CD4-positive, alpha-beta T cell treated with Interleukin-1 beta for 1 hour (primary cell): ENCODE measurements around the gene URB2.

Experiments
- DNase-seq, 2 donors: peaks; one replicate each; pipeline ENCODE4 v3.0.0-alpha.2; 2020 to 2022

Gene URB2

GRCh38 chr1:229650045-229650444 lies 24.0 kb downstream of the URB2 start:
- DNase-seq, result no peak

DNA sequence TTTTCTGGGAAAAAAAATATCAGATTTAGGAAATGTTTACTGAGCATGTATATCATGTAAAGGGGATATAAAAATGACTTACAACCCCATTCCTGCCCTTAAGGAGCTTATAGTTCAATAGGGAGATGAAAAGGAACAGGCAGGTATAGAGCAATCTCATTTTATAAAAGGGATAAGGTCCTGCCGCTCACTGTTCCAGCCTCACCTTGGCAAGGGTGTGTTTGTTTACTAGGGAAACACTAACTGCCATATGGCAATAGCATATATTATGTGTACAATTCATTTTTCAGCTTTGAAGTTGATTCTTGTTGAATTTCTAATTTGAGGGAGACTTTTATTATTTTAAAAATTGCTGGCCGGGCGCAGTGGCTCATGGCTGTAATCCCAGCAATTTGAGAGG lies 25.5 kb downstream of the URB2 start:
- DNase-seq, result no peak

GRCh38 chr1:229653420-229653819 lies 27.4 kb downstream of the URB2 start:
- no peak for DNase-seq

DNA sequence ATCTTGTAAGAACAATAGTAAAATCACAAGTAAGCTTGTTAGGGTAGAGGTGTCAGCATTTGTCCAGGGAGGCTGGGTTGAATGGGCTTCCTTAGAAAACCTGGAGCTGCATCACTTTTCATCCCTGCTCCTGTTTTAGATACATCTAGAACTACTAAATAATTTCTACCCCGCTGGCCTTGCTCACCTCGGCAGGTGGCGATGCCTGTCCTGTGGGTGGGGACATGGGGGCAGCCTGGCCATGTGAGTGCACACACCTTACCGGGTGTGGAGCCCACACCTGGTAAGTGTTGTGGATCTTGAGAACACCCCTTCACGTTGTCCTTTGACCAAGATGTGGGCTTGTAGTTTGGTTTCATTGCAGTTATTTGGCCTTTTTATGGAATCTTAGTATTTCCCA lies 29.7 kb downstream of the URB2 start:
- DNase-seq, result no peak

DNA sequence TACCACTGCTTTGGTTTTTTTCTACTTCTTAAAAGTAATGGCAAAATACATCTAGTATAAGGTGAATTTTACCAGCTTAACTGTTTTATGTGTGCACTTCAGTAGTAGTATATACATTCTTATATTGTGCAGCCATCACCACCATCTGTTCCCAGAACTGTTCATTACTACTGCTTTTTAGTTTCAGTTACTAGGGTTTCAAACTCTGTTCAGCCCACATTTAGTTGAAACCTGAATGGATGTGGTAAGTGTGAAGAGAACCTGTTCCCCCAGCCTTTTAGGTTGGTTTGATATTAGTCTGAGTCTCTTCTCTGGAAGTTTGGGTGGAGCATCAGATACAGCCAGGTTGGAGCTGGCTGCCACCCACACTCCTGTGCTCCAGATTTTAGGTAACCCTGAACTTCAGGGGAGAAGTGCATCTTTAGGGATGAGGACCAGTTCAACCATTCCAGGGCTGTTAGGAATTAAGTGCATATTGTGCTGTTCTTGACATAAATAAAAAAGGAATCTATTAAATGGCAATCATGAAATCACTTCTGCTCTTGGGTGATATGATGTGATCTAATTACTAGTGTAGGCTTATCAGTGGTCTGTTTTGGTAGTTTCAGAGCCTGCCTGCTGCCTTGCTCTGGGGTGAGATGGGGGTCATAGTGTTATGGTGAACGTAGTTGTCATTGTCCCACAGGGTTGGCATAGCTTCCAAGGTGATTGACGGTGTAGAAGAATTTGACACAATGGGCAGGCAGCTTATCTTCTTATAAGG lies 32.1 kb downstream of the URB2 start:
- no peak for DNase-seq

GRCh38 chr1:229661022-229661877 lies 35.2 kb downstream of the URB2 start:
- DNase-seq, result peak; percentile 67 to 69

- DNase-seq, result no peak
Observed at GRCh38 chr1:229661897-229662296, 35.9 kb downstream of the URB2 start.

- peak; percentile 60 to 67 for DNase-seq
Observed at GRCh38 chr1:229664133-229664689, 38.2 kb downstream of the URB2 start.

- no peak for DNase-seq
Observed at GRCh38 chr1:229665912-229666558, 40.0 kb downstream of the URB2 start.

- DNase-seq, result no peak
Observed at GRCh38 chr1:229666585-229666984, 40.5 kb downstream of the URB2 start.

GRCh38 chr1:229669333-229669732 lies 43.3 kb downstream of the URB2 start:
- DNase-seq, result no peak

GRCh38 chr1:229671310-229671709 lies 45.3 kb downstream of the URB2 start:
- no peak for DNase-seq

- DNase-seq, result no peak
Observed at GRCh38 chr1:229672246-229672645, 46.2 kb downstream of the URB2 start.

GRCh38 chr1:229674042-229674441 lies 48.0 kb downstream of the URB2 start:
- DNase-seq, result no peak

GRCh38 chr1:229675396-229675795 lies 49.3 kb downstream of the URB2 start:
- no peak for DNase-seq

DNA sequence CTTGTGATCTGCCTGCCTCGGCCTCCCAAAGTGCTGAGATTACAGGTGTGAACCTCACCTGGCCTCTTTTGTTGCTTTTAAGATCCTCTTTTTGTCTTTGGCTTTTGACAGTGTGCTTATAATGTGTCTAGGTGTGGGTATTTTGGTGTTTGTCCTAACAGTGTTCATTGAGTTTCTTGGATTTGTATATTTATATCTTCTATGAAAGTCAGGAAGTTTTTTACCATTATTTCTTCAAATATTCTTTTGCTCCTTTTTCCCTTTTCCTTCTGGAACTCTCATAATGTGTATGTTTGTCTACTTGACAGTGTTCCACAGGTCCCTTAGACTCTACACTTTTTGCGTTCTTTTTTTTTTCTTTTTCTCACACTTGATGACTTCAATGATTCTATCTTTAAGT lies 59.1 kb downstream of the URB2 start:
- DNase-seq, result no peak

GRCh38 chr1:229689273-229689672 lies 63.2 kb downstream of the URB2 start:
- no peak for DNase-seq

- no peak for DNase-seq
Observed at GRCh38 chr1:229689904-229690303, 63.9 kb downstream of the URB2 start.

GRCh38 chr1:229690662-229691061 lies 64.6 kb downstream of the URB2 start:
- DNase-seq, result no peak

GRCh38 chr1:229691362-229691761 lies 65.3 kb downstream of the URB2 start:
- DNase-seq, result no peak

DNA sequence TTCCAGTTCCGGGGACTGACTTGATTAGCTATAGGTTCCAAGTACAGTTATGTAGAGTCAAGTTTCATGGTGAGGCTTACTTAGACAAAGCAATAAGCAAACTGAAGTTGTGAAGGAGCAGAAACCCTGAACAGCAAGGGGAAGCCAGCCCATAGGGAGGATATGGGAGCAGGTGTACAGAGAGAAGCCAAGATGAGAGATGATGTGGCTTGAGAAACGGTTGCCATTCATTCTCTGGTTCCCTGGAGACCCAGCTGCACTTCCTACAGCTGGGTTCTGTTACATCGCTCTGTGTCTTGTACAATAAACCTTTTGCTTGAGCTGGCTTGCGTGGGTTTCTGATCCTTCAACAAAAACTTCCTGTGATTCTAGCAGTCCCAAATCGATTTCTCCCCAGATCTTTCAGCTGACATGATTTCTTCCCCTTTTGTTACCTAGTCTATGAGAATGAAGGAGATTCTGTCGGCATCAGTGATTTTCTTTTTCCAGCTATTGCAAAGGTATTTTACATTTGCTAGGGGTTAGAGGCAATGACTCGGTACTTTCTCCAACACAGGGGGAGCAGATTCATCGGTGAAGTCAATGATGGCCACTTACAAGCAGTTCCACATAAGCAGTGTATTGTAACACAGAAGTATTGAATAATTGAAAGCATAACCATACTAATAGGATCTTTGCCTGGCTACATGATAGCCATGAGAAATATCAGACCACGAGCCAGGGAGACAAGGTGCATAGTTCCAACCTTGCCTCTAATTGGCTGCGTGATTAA lies 67.3 kb downstream of the URB2 start:
- DNase-seq, result no peak

- DNase-seq, result no peak
Observed at GRCh38 chr1:229694053-229694693, 68.1 kb downstream of the URB2 start.
